Tibial artery (tissue), 4 donors: ENCODE measurements around the gene NEUROG1.
"Not testable (repeated sequence)": the region's sequence is repeated elsewhere in the genome, so short reads cannot be mapped to it uniquely, and the experiment has no call there.

Source experiments
- DNase-seq, 2 donors: peaks; one replicate each; pipeline ENCODE4 v3.0.0-alpha.2; 2019
- H3K27ac ChIP-seq, 2 donors: fragments of 200-600 bp; sonication (generic) in 1 of 2; 1 replicate in 1 of 2; 2 replicates in 1 of 2; pipeline ENCODE4 v1.5.1; 2018 to 2019; ENCODE audit warnings: mild to moderate bottlenecking in 1 of 2
- H3K27me3 ChIP-seq, 2 donors: fragments of 200-600 bp; sonication (generic) in 1 of 2; one replicate each; pipeline versions ENCODE4 v1.5.1 to v1.6.0; 2016 to 2019
- H3K36me3 ChIP-seq, 3 donors: fragments of 200-600 bp; sonication (generic) in 2 of 3; one replicate each; pipeline ENCODE4 v1.5.1; 2016 to 2019; ENCODE audit warnings: mild to moderate bottlenecking in 2 of 3
- H3K4me1 ChIP-seq, 4 donors: fragments of 200-600 bp; sonication (generic) in 2 of 4; 1 replicate in 3 of 4; 2 replicates in 1 of 4; pipeline ENCODE4 v1.5.1; 2016 to 2019
- H3K4me3 ChIP-seq, 2 donors: fragments of 200-600 bp; sonication (generic) in 1 of 2; 1 replicate in 1 of 2; 2 replicates in 1 of 2; pipeline ENCODE4 v1.5.1; 2018 to 2019; ENCODE audit warnings: mild to moderate bottlenecking in 2 of 2
- H3K9me3 ChIP-seq, 3 donors: fragments of 200-600 bp; sonication (generic) in 1 of 3; one replicate each; pipeline ENCODE4 v1.5.1; 2016 to 2019
- intact Hi-C: fragments of 100-400 bp; cut with DNase I; formaldehyde crosslinking; loops from one replicate; pipeline ENCODE4 v1.15.0; 2023; ENCODE audit warnings: low total_unique reads
- TF ChIP-seq, protein P1 (sequence below), 2 experiments: fragments of 200-600 bp in 1 of 2; fragments of 450-650 bp in 1 of 2; IDR thresholded peaks; one replicate each; pipeline ENCODE4 v1.5.1; 2017 to 2019; ENCODE audit warnings: antibody characterized with exemption in 2 of 2, mild to moderate bottlenecking in 1 of 2, moderate library complexity in 1 of 2

The NEUROG1 gene

GRCh38 chr5:135535420-135535819, 344 bp downstream of the NEUROG1 start:
- DNase-seq, result no peak
- Histone ChIP-seq H3K27me3 (peaks cover 0 to 95% of the 10 kb centered on the region in 2 donors), H3K4me1 (peaks cover 0 to 17% (median 15%) of the 10 kb centered on the region in 4 donors), H3K9me3 (peaks cover 0 to 4% (median 0%) of the 10 kb centered on the region in 3 donors), H3K4me3 (no peak overlapping the region), H3K36me3 (no peaks in the 10 kb centered on the region), H3K27ac (no peak overlapping the region)
- TF ChIP-seq, protein P1, sequence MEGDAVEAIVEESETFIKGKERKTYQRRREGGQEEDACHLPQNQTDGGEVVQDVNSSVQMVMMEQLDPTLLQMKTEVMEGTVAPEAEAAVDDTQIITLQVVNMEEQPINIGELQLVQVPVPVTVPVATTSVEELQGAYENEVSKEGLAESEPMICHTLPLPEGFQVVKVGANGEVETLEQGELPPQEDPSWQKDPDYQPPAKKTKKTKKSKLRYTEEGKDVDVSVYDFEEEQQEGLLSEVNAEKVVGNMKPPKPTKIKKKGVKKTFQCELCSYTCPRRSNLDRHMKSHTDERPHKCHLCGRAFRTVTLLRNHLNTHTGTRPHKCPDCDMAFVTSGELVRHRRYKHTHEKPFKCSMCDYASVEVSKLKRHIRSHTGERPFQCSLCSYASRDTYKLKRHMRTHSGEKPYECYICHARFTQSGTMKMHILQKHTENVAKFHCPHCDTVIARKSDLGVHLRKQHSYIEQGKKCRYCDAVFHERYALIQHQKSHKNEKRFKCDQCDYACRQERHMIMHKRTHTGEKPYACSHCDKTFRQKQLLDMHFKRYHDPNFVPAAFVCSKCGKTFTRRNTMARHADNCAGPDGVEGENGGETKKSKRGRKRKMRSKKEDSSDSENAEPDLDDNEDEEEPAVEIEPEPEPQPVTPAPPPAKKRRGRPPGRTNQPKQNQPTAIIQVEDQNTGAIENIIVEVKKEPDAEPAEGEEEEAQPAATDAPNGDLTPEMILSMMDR (IDR thresholded peaks at IDR 0.05), result no peak
- intact Hi-C loops, result no loop called here

- TF ChIP-seq, protein P1 (IDR thresholded peaks at IDR 0.05), result no peak
- Histone ChIP-seq H3K36me3 (no peaks in the 10 kb centered on the region), H3K27me3 (peaks cover 0 to 93% of the 10 kb centered on the region in 2 donors), H3K4me3 (no peak overlapping the region), H3K27ac (no peak overlapping the region), H3K9me3 (peaks cover 0 to 4% (median 0%) of the 10 kb centered on the region in 3 donors), H3K4me1 (peaks cover 0 to 17% (median 15%) of the 10 kb centered on the region in 4 donors)
- DNase-seq, result no peak
- intact Hi-C loops, result no loop called here
These were observed 950 bp downstream of the NEUROG1 start for GRCh38 chr5:135534609-135535419.

- Histone ChIP-seq H3K27ac (no peak overlapping the region), H3K27me3 (peaks cover 0 to 91% of the 10 kb centered on the region in 2 donors), H3K36me3 (no peaks in the 10 kb centered on the region), H3K4me1 (peaks cover 0 to 17% (median 15%) of the 10 kb centered on the region in 4 donors), H3K9me3 (peaks cover 0 to 4% (median 0%) of the 10 kb centered on the region in 3 donors), H3K4me3 (no peak overlapping the region)
- DNase-seq, result no peak
- TF ChIP-seq, protein P1 (IDR thresholded peaks at IDR 0.05), result no peak
- intact Hi-C loops, result no loop called here
These were observed 2.0 kb downstream of the NEUROG1 start for GRCh38 chr5:135533794-135534193.

- no peaks in the 10 kb centered on the region for H3K36me3 ChIP-seq
- no peak overlapping the region for H3K27ac ChIP-seq
- H3K27me3 ChIP-seq, result peaks cover 0 to 90% of the 10 kb centered on the region in 2 donors
- DNase-seq, result no peak
- H3K4me1 ChIP-seq, result peaks cover 0 to 17% (median 15%) of the 10 kb centered on the region in 4 donors
- TF ChIP-seq, protein P1 (IDR thresholded peaks at IDR 0.05), result no peak
- peaks cover 0 to 4% (median 0%) of the 10 kb centered on the region in 3 donors for H3K9me3 ChIP-seq
- intact Hi-C loops, result no loop called here
- no peak overlapping the region for H3K4me3 ChIP-seq
These were observed 2.4 kb downstream of the NEUROG1 start for GRCh38 chr5:135533334-135533733.

DNA sequence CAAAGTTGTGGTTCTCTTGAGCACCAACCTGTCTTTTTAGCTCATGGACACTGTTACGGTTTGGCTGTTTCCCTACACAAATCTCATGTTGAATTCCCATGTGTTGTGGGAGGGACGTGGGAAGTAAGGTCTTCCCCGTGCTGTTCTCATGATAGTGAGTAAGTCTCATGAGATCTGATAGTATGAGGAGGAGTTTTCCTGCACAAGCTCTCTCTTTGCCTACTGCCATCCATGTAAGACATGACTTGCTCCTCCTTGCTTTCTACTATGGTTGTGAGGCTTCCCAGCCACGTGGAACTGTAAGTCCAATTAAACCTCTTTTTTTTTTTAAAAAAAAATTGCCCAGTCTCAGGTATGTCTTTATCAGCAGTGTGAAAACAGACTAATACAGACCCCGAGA, 6.2 kb downstream of the NEUROG1 start:
- H3K27me3 ChIP-seq, result peaks cover 0 to 62% of the 10 kb centered on the region in 2 donors
- intact Hi-C loops, H3K9me3 ChIP-seq: not testable (repeated sequence)

DNA sequence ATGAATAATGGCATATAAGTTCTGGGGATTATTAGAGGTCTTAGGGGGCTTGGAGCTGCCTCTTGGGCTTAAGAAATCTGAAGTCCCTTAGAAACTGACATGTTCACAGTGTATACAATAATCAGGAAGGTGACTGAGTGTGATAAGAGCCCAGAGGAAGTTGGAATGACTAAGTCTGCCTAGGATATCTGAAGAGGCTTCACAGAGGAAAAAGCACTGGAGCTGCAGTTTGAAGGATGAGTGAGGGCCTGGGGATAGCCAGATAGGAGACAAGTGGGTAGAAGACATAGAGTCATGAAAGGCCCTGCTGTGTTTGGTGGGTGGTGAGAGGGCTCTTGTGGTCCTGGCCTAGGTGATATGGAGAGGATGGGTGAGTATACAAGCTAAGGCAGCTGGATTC, 8.8 kb downstream of the NEUROG1 start:
- Histone ChIP-seq H3K4me3 (no peak overlapping the region), H3K9me3 (no peaks in the 10 kb centered on the region), H3K4me1 (no peaks in the 10 kb centered on the region), H3K27ac (no peak overlapping the region), H3K27me3 (peaks cover 0 to 41% of the 10 kb centered on the region in 2 donors), H3K36me3 (no peaks in the 10 kb centered on the region)
- DNase-seq, result no peak
- intact Hi-C loops, result no loop called here
- TF ChIP-seq, protein P1 (IDR thresholded peaks at IDR 0.05), result no peak

More for the DNA sequence above, 6.2 kb downstream of the NEUROG1 start:
- not testable (repeated sequence) for DNase-seq, H3K4me1 ChIP-seq, H3K27ac ChIP-seq, H3K36me3 ChIP-seq, H3K4me3 ChIP-seq
